Activated gamma-delta T cell (primary cell): ENCODE data around the gene DCDC1.

Experiments
- DNase-seq: peaks from one replicate; lab custom pipeline; 2025; lab: John Stamatoyannopoulos, UW

The DCDC1 gene

DNA sequence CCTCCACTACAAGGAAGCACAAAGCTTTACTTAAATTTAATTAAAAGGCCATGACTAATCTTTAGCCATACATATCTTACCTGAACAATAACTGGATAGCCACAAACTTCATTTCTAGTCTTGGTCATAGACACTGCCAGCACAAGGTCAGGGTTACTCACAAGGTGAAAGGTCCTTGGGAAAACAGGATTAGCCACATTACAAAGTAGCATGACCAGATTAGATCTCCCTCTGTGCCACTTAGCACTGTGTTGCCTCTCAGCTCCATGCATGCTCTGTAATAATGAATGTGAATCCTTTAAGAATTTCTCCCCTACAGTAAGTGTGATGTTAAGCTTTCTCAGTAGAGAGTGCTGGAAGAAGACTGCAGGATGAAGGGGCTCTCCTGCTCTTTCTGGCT is 458.3 kb downstream of the DCDC1 start:
- DNase-seq: no peak

- DNase-seq: no peak
These were observed 460.7 kb downstream of the DCDC1 start for GRCh38 chr11:30908857-30909256.

GRCh38 chr11:30908272-30908671 is 461.3 kb downstream of the DCDC1 start:
- no peak for DNase-seq

DNA sequence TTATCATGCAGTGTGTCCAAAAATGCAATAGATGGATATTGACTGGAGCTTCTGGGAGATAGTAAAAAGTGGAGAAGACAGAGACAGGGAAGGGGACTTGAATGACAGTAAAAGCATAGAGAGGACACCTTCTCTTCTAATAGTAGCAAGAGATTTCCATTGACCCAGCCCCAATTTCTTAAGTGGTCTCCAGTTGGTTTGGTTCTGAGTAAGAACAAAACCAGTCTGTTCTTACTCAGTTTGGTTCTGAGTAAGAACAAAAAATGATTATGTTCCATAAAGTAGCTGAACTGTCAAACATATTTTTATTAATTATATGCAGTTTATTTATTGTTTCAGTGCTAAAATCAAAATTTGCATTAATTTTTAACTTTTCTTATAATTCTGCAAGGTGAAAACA is 466.6 kb downstream of the DCDC1 start:
- no peak for DNase-seq

DNA sequence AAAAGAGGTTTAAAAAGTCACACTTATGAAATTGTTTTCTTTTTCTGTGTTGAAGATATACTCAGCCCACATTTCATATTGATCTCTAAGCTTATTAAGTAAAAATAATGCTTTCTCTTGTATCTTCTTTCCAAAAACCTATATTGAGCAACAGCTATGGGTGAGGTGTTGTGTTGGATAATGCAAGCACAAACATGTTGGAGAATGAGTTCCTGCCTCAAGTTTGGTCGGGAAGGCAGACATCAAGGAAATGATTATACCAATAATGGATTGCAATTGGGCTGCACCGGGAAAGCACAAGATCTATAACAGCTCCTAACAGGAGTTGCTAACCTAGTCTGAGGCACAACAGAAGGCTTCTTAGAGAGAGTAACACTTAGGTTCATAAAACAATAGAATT is 474.5 kb downstream of the DCDC1 start:
- DNase-seq: no peak

- no peak for DNase-seq
These were observed 476.2 kb downstream of the DCDC1 start for GRCh38 chr11:30893318-30893717.

- DNase-seq: no peak
These were observed 480.3 kb downstream of the DCDC1 start for GRCh38 chr11:30889143-30889794.

DNA sequence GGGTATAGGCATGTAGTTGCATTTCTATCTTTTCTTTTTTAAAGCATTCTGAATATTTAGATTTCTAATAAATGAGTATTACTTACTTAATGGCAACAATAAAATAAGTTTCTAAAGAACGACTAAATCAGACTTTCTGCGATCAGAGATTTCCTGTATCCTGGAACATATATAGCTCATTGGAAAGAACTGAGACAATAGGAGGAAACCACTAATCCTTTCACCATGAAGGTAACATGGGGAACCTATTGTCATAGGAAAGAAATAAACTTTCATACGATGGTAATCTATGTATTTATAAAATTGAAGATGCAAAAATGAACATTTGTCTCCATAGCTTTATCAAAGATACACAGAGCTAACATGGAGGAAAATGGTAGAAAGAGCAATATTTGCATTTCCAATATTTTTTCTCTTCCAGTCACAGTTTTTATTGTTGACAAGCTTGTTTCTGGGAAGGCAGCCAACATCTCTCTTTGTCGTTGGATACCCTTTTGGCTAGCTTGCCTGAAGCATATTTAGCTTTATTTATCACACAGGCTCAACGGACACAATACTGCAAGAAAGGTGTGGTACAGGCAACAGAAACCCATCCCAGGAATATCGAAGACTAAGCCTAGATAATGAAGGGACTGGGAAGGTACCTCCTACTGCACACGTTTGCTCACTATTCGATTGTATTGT is 490.1 kb downstream of the DCDC1 start:
- no peak for DNase-seq

GRCh38 chr11:30878400-30878799 is 491.1 kb downstream of the DCDC1 start:
- DNase-seq: no peak

GRCh38 chr11:30876663-30877396 is 492.7 kb downstream of the DCDC1 start:
- DNase-seq: no peak

- no peak for DNase-seq
These were observed 493.3 kb downstream of the DCDC1 start for GRCh38 chr11:30876228-30876627.

DNA sequence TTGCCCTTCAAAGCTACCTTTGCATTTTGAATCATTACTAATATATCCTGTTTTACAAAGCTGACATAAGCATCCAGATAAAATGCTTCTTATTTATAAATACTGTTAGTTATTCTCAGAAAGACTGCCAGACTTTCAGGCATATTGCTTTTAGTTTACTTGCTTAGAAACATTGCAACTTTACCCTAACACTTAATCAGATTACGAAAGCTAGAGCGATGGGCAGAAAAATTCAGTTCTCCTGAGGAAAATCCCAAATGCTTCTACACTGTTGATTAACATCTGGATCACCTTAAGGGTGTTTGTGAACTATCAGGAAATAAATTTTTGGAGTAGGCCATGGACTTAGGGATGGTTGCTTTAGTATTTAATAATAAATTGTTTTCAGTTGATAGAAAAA is 493.7 kb downstream of the DCDC1 start:
- no peak for DNase-seq

DNA sequence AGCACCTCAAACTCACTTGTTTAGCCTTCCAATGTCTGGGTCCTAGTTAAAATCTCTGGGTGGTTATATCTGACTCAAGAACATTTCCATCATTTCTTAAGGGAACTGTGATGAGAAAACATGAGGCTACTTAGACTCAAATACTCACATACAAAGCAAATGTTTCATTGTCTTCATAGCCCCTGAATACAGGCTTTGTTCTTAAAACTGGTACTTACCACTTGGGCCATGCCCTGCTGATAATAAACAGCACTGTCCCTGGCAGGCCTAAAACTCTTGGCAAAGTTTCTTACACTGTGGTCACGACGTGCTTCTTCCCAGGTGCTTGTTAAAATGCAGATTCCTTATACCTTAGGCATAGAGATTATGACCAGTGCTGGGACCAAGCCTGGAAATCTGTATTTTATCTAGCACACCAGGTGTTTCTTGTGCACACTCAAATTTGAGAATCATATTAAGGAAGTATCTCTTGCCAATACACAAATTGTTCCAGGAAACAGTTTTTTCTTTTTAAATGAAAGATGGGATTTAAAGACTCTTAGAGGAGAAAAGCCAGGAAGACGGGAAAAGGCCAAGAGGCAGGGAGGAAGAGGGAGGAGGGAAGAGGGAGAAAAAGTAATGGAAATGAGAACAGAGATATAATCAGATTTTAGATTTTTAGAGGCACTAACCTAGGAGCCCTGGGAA is 495.5 kb downstream of the DCDC1 start:
- DNase-seq: no peak

DNA sequence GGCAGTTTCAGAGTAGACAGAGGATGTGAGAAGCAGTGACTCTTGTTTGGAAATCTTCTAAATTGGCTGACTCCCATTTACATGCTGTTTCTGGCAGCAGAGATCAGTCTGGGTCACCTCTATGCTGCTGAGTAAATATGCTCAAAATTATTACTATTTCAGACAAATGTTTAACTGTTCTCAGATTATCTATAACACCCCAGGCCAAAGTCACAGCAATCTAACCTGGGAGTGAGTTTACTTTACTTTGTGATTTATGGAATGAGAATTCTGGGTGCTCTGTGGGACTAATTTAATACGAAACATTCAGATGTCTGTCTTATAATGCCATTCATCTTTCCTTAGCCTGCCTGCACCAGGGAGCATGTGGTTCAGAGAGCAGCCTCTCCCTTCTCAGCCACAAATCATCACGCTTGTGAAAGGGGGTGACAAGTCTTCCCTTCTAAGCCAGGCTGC is 500.9 kb downstream of the DCDC1 start:
- no peak for DNase-seq

- no peak for DNase-seq
These were observed 506.3 kb downstream of the DCDC1 start for GRCh38 chr11:30863209-30863608.

GRCh38 chr11:30861531-30861930 is 508.0 kb downstream of the DCDC1 start:
- DNase-seq: no peak

DNA sequence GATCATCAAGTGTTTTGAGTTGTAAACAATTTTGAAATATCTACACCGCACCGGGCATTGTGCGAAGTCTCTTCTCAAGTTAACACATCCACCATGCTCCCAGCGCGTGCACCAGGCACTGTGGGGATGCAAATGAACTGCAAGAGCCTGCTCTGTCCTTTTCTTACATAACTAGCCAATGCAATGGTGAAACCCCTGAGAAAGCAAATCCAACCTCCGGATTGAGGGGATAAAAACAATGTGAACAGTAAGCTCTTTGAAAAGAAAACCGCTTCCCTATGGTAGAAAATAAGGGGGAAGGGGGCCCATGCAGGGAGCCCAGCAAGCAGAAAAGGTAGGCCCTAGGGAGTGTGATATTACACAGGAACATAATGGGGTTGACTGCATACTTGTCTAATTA is 508.5 kb downstream of the DCDC1 start:
- no peak for DNase-seq

DNA sequence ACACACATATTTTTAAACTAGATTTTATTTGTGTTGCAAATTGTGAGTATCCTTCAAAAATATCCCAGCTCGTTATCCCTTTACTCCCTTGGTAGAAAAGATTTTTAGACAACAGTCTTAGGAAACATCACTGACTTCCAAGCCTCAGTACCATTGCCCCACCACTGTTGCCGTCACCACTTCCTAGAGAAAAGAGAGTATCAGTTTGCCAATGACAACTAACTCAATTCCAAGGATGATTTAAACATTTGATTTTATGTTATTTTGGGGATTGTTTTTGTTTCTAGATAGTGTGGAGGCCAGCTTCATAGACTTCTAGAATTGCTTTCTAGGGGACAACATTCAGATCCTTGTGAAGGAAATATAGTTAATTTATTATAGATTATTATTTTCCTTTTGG is 509.4 kb downstream of the DCDC1 start:
- no peak for DNase-seq

DNA sequence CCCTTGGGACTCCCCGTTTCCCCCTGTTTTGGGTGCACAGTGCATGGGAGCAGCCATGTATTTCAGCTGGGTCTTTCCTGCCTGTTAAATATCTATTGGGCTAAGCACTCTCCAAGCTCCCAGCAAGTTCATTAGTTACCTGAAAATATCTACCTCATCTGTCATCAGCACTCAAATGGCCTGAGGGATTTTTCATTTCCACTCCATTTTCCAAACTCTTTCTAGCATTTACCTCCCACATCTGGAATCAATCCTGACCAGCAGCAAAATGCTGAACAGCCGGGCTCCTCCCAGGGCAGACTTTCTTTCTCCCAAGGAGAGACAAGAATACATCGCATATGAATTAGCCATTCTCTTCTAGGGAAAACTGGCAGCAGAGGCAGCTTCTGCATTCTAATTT is 509.9 kb downstream of the DCDC1 start:
- no peak for DNase-seq

- no peak for DNase-seq
These were observed 514.0 kb downstream of the DCDC1 start for GRCh38 chr11:30855383-30856006.

GRCh38 chr11:30853439-30853838 is 516.1 kb downstream of the DCDC1 start:
- no peak for DNase-seq

- no peak for DNase-seq
These were observed 516.9 kb downstream of the DCDC1 start for GRCh38 chr11:30852645-30853044.
